HepG2 (cell line): ENCODE data around the gene RDH16. TPM values are rescaled to one million over a fixed set of nuclear protein-coding genes. Genes with fewer than 3 reads are reported as not detected.

ENCODE experiments used
- ATAC-seq: fragments of 200-7000 bp; cut with Tn5 transposase; 3 replicates; pipeline ENCODE4 v1.9.1; 2020; ENCODE audit warnings: mild to moderate bottlenecking, moderate library complexity
- BruUV-seq: library from RNA; stranded (reverse); fragments of 400-500 nt; replicated peaks from 2 replicates; lab custom pipeline; 2021; lab: Mats Ljungman, UMichigan
- CTCF ChIA-PET: fragments of 300-600 bp; formaldehyde crosslinking; extraction: SDS; loops from one replicate; lab custom pipeline; 2021; ENCODE audit warnings: low total read pairs, inconsistent platforms, low intra/inter-chr PET ratio; lab: Yijun Ruan, JAX
- POLR2A ChIA-PET: fragments of 350-600 bp; sonication (Branson Sonifier 250); formaldehyde crosslinking; loops from one replicate; lab custom pipeline; 2020; ENCODE audit warnings: antibody characterized with exemption, inconsistent platforms; lab: Yijun Ruan, JAX
- DNase-seq: peaks from one replicate; pipeline ENCODE4 v3.0.0-alpha.2; 2015; ENCODE audit warnings: low spot score
- FAIRE-seq: peaks from 3 replicates; lab custom pipeline; 2011; peaks lifted over from hg19 to GRCh38; lab: Jason Lieb, UNC
- H2AFZ ChIP-seq: one replicate; pipeline ENCODE4 v1.6.1; 2011; ENCODE audit warnings: low read length, inconsistent platforms
- H3K27ac ChIP-seq: fragments of 300-600 bp; 3 replicates; pipeline ENCODE4 v1.8.0; 2011; ENCODE audit warnings: mixed run types, mild to moderate bottlenecking, mixed read lengths, low read length, inconsistent platforms; ENCODE audit not compliant: insufficient read depth; ENCODE audit errors: extremely low read length
- H3K27me3 ChIP-seq, 2 experiments: fragments of 200-600 bp in 1 of 2; 2 replicates in 1 of 2; 3 replicates in 1 of 2; pipeline versions ENCODE4 v1.6.0 to v1.8.0; 2011; ENCODE audit warnings: low read length in 2 of 2, mild to moderate bottlenecking in 2 of 2, moderate library complexity in 2 of 2, inconsistent platforms in 1 of 2; ENCODE audit not compliant: insufficient read depth in 2 of 2, control insufficient read depth in 1 of 2
- H3K36me3 ChIP-seq, 2 experiments: fragments of 200-600 bp in 1 of 2; replicated peaks in 1 of 2; 2 replicates in 1 of 2; 3 replicates in 1 of 2; pipeline versions ENCODE4 v1.5.1 to v1.8.0; 2011; ENCODE audit warnings: low read length in 2 of 2, inconsistent platforms in 1 of 2; ENCODE audit not compliant: insufficient read depth in 2 of 2, control insufficient read depth in 1 of 2
- H3K4me1 ChIP-seq: 2 replicates; pipeline ENCODE4 v1.5.1; 2012; ENCODE audit warnings: low read length, inconsistent platforms; ENCODE audit not compliant: insufficient read depth
- H3K4me2 ChIP-seq: 2 replicates; pipeline ENCODE4 v1.6.0; 2011; ENCODE audit warnings: low read depth, low read length, inconsistent platforms
- H3K4me3 ChIP-seq, 3 experiments: fragments of 200-600 bp in 1 of 3; sonication (generic), shearing (Covaris generic) in 1 of 3; replicated peaks in 1 of 3; 2 replicates each; pipeline ENCODE4 v1.5.1; 2011 to 2016; ENCODE audit warnings: low read length in 3 of 3, inconsistent platforms in 2 of 3, low read depth in 2 of 3, mild to moderate bottlenecking in 2 of 3, control low read depth in 1 of 3, mixed read lengths in 1 of 3; ENCODE audit not compliant: insufficient read depth in 1 of 3
- H3K79me2 ChIP-seq: one replicate; pipeline ENCODE4 v1.6.1; 2011; ENCODE audit warnings: low read length, inconsistent platforms; ENCODE audit not compliant: insufficient read depth
- H3K9ac ChIP-seq: 2 replicates; pipeline ENCODE4 v1.6.0; 2011; ENCODE audit warnings: mild to moderate bottlenecking, low read depth, low read length, inconsistent platforms; ENCODE audit not compliant: insufficient read depth
- H3K9me3 ChIP-seq: 2 replicates; pipeline ENCODE4 v1.5.1; 2012; ENCODE audit warnings: mild to moderate bottlenecking, low read length
- H4K20me1 ChIP-seq: 2 replicates; pipeline ENCODE4 v1.6.0; 2011; ENCODE audit warnings: inconsistent platforms, mild to moderate bottlenecking, low read length, moderate library complexity; ENCODE audit not compliant: insufficient read depth
- ELF1 ChIP-seq: sonication (generic); formaldehyde crosslinking; IDR thresholded peaks from 2 replicates; pipeline ENCODE4 v1.4.0; 2020; ENCODE audit warnings: missing genetic modification reagents
- FOSL2 ChIP-seq: sonication (generic); formaldehyde crosslinking; IDR thresholded peaks from 2 replicates; pipeline ENCODE4 v1.4.0; 2020; ENCODE audit warnings: missing genetic modification reagents
- FOXK2 ChIP-seq: fragments of 450-650 bp; IDR thresholded peaks from 2 replicates; pipeline ENCODE4 v1.6.1; 2016
- GABPA ChIP-seq, 2 experiments: IDR thresholded peaks; 2 replicates each; pipeline ENCODE4 v1.6.1; 2011 to 2016; ENCODE audit warnings: low read depth in 2 of 2, low read length in 1 of 2, missing biosample characterization in 1 of 2, missing genetic modification characterization in 1 of 2
- MATR3 ChIP-seq: sonication (generic); formaldehyde crosslinking; IDR thresholded peaks from 2 replicates; pipeline ENCODE4 v1.4.0; 2020; ENCODE audit warnings: missing genetic modification reagents
- NAIF1 ChIP-seq: sonication (generic); formaldehyde crosslinking; IDR thresholded peaks from 2 replicates; pipeline ENCODE4 v1.5.0; 2020; ENCODE audit warnings: mild to moderate bottlenecking, missing genetic modification reagents, borderline replicate concordance
- NFYB ChIP-seq: sonication (generic); formaldehyde crosslinking; IDR thresholded peaks from 2 replicates; pipeline ENCODE4 v1.4.0; 2020; ENCODE audit warnings: missing genetic modification reagents
- PAF1 ChIP-seq: IDR thresholded peaks from 2 replicates; pipeline ENCODE4 v1.6.1; 2016; ENCODE audit warnings: missing genetic modification reagents, missing compliant biosample characterization
- TEAD3 ChIP-seq: optimal IDR thresholded peaks from 2 replicates; pipeline ENCODE3; 2016; ENCODE audit warnings: borderline replicate concordance
- ZNF382 ChIP-seq: sonication (generic); formaldehyde crosslinking; IDR thresholded peaks from 2 replicates; pipeline ENCODE4 v1.5.0; 2020; ENCODE audit warnings: missing genetic modification reagents, mild to moderate bottlenecking, borderline replicate concordance
- WGBS: methylation state at CpG from one replicate; pipeline ENCODE4 v1.1.6; 2017; ENCODE audit warnings: low lambda C conversion rate; 5-methylcytosine and 5-hydroxymethylcytosine counted together
- in situ Hi-C: cut with HindIII; loops from 2 replicates; pipeline ENCODE4 v1.10.0; 2017; ENCODE audit warnings: low pct_unique_long_range_greater_than_20kb; ENCODE audit not compliant: extremely low pct_ligation_motif_present
- intact Hi-C: fragments of 100-400 bp; cut with micrococcal nuclease; formaldehyde crosslinking; loops from one replicate; pipeline ENCODE4 v1.10.0; 2022; ENCODE audit not compliant: unreplicated experiment
- polyA plus RNA-seq, 8 experiments: library from polyadenylated mRNA; depleted of rRNA in 3 of 8; stranded (reverse) in 7 of 8; unstranded in 1 of 8; fragments of >200 nt; fragmentation: Illumina TruSeq in 4 of 8; extraction: Trizol in 4 of 8; gene quantifications; 2 replicates each; pipeline versions ENCODE4 v1.2.1 to v1.2.3, GENCODE V29; 2011 to 2016; ENCODE audit warnings: low read depth in 4 of 8, missing spikeins in 1 of 8, mixed read lengths in 1 of 8; ENCODE audit not compliant: insufficient read depth in 1 of 8
- total RNA-seq, 5 experiments: library from RNA; depleted of rRNA; stranded (reverse); fragments of >200 nt; fragmentation: Illumina TruSeq; extraction: Trizol; gene quantifications; 2 replicates each; pipeline ENCODE4 v1.2.3, GENCODE V29; 2016; ENCODE audit warnings: low read depth in 1 of 5
- TF ChIP-seq, protein P1 (sequence below): sonication (generic); formaldehyde crosslinking; IDR thresholded peaks from 2 replicates; pipeline ENCODE4 v1.4.0; 2020; ENCODE audit warnings: missing genetic modification reagents

The RDH16 gene
- total and polyA plus RNA-seq, 2 of the 13 experiments (the other 11 are each of a cell fraction or from before 2014, with no cell fraction given) = 0.05 to 0.13 TPM

DNA sequence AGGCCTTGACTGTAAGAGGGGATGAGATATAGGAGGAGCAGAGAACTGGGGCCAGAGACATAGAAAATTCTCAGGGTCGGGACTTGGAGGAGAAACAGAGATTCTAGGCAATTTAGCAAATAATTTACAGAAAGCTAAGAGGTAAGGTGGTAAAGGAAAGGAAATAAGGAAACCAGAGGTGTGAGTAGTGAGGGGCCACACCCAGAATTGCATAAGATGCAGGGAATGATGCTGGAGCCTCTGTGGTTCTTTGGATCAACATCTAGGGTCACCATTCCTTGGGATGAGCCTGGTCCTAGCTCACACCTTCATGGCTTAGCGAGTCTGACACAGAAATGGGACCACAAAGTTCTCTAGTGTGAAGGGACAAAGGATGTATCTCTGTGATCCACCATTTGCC lies 22.3 kb downstream of the RDH16 start:
- ATAC-seq (no peak), FAIRE-seq (no peak), DNase-seq (no peak)
- Histone ChIP-seq H2AFZ (no peak overlapping the region), H3K9me3 (no peaks in the 10 kb centered on the region), H3K4me1 (peaks cover 33% of the 10 kb centered on the region), H3K4me3 (no peak overlapping the region), H3K4me2 (no peak overlapping the region), H3K36me3 (no peaks in the 10 kb centered on the region), H3K9ac (no peak overlapping the region), H4K20me1 (no peaks in the 10 kb centered on the region), H3K27ac (no peak overlapping the region), H3K79me2 (no peaks in the 10 kb centered on the region), H3K27me3 (no peaks in the 10 kb centered on the region; a peak in 1 of 5 replicates)
- intact Hi-C loops (no loop called here), in situ Hi-C loops (no loop called here)
- CTCF ChIA-PET = no interaction called here
- POLR2A ChIA-PET = no interaction called here
- TF ChIP-seq ZNF382 (CRISPR knock-in tag) = no peak
- TF ChIP-seq, protein P1, sequence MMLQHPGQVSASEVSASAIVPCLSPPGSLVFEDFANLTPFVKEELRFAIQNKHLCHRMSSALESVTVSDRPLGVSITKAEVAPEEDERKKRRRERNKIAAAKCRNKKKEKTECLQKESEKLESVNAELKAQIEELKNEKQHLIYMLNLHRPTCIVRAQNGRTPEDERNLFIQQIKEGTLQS (CRISPR knock-in tag) = no peak
- 5% methylated on average over 2 of the region's 2 CpGs for WGBS
- no TSS peak for BruUV-seq

DNA sequence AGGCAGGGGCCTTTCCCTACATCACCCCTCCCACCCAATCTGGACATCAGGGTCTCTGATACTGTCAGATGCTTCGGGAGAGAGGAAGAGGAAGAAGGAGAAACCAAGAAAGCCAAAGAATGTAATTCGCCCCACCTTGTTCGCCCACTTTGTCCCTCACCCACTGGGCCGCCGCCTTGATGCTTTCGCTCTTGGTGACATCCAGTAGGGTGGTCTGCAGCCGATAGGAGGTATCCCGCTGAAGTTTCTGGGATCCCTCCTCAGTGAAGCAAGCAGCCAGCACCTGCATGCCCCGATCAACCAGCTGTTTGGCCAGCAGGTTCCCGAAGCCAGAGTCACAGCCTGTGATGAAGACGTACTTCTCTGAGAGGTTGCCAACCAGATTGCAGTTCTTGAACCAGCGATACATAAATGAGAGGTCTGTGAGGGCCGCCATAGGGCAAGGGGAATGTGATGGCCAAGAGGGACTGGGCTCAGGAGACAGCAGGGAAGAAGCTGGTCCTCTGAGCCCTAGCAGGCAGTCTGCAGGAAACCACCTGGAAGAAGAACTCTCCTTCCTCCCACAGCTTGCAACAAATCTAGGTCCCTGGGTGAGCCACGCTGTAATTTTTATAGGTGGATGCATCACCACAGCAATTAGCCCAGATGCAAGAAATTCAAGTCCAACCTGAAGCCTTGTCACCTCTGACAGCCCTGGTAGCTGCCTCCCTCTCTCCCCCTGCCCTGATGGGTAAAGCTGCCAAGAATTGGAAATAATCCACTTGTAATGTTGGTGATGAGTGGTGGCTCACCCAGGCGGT lies 23.4 kb downstream of the RDH16 start, which contains the start of gene SDR9C7:
SDR9C7 (minus strand) TSS at position 583 of the 800 bp plus-strand sequence; CDS start at position 436, 147 bp downstream.
- Histone ChIP-seq H3K9ac (no peak within 1 kb of the TSS), H3K4me1 (peaks cover 33% of the 10 kb centered on the region), H3K36me3 (no peaks in the 10 kb centered on the region), H4K20me1 (no peaks in the 10 kb centered on the region), H3K4me3 (no peak within 1 kb of the TSS), H3K9me3 (no peaks in the 10 kb centered on the region), H3K4me2 (no peak within 1 kb of the TSS), H3K27me3 (no peaks in the 10 kb centered on the region; a peak in 1 of 5 replicates), H2AFZ (no peak within 1 kb of the TSS), H3K79me2 (no peaks in the 10 kb centered on the region), H3K27ac (no peak within 1 kb of the TSS)
- TF ChIP-seq NAIF1 (no peak), FOXK2 (no peak), PAF1 (CRISPR knock-in tag) (no peak), TEAD3 (CRISPR knock-in tag) (no peak), FOSL2 (CRISPR knock-in tag) (no peak), MATR3 (CRISPR knock-in tag) (no peak), ELF1 (CRISPR knock-in tag) (no peak), GABPA (IDR thresholded peaks at IDR 0.05; ENCODE audit: low read depth, low read length) (no peak), GABPA (CRISPR knock-in tag; IDR thresholded peaks at IDR 0.05; ENCODE audit: low read depth) (no peak), NFYB (no peak)
- DNase-seq (no peak), FAIRE-seq (no peak), ATAC-seq (no peak)
- in situ Hi-C loops (no loop called here), intact Hi-C loops (no loop called here)
- 77% methylated on average over 13 of the region's 15 CpGs for WGBS
- CTCF ChIA-PET = no interaction called here
- POLR2A ChIA-PET = no interaction called here
- BruUV-seq = no TSS peak
